GM18951 (cell line): Measurements from ENCODE around the gene NRXN3.

Experiments used
- POLR2A ChIP-seq: IDR thresholded peaks from 4 replicates; pipeline ENCODE4 v1.6.1; 2011; ENCODE audit warnings: mild to moderate bottlenecking; ENCODE audit not compliant: insufficient read length, insufficient read depth; ENCODE audit errors: extremely low read depth
- in situ Hi-C: fragments of 300-500 bp; cut with MboI; formaldehyde crosslinking; loops from one replicate; pipeline ENCODE4 v1.12.0; 2022; ENCODE audit warnings: low sequenced_read_pairs, mixed read lengths, inconsistent platforms; ENCODE audit not compliant: unreplicated experiment

The NRXN3 gene

GRCh38 chr14:78933948-78934524 lies 763.9 kb downstream of the NRXN3 start:
- in situ Hi-C loops = no loop called here
- no peak for TF ChIP-seq POLR2A

- no peak for TF ChIP-seq POLR2A
- in situ Hi-C loops = no loop called here
Observed at GRCh38 chr14:78946949-78947348, 776.8 kb downstream of the NRXN3 start.

GRCh38 chr14:78947681-78948080 lies 777.5 kb downstream of the NRXN3 start:
- in situ Hi-C loops = no loop called here

DNA sequence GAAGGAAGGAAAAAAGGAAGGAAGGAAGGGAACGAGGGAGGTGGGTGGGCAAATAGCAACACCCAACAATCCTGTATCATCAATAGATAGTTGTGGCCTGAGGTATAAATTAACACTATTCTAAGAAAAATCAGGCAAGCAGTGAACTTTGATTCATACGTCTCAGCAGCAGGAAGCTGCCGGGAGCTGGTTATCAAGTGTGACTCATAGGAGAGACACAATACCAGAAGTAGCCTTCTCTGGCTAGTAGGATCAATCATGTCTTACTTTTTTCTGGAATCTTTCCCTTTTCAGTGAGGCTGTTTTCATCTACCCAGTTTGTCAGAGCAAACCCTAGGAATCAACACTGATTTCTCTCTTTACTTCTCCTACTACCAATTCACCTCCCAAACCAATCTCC lies 780.5 kb downstream of the NRXN3 start:
- in situ Hi-C loops = no loop called here
- TF ChIP-seq POLR2A = no peak

More at GRCh38 chr14:78947681-78948080, 777.5 kb downstream of the NRXN3 start:
- no peak for TF ChIP-seq POLR2A

GRCh38 chr14:78951602-78952001 lies 781.4 kb downstream of the NRXN3 start:
- in situ Hi-C loops = no loop called here
- no peak for TF ChIP-seq POLR2A

DNA sequence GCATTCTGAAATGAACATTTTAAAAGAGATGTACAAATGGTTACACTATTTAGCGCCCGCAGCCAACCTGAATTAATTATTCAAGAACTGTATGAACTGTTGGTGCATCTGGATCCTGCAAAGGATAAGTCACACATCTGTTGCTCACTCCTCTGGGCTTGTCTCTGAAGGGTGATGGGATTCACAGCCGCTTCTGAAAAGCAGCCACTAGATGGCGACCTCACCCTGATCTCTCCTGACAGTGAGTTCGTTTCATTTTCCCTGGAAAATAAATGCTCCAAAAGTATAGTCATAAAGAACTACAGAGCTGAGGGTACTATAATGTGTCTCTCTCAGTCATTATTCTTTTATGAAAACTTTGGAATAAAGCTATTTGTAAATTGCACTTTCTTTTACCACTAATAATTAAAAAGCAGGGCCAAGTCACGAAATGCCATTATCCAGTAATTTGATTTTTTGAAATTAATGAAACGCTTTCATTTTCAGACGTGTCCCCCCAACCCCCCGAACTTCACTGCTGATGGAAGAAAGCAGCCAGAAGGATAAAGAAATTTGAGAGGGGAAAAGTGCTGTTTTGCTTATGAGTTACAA lies 789.6 kb downstream of the NRXN3 start:
- TF ChIP-seq POLR2A = no peak
- in situ Hi-C loops = no loop called here

- in situ Hi-C loops = no loop called here
- TF ChIP-seq POLR2A = no peak
Observed at GRCh38 chr14:78967111-78967809, 797.1 kb downstream of the NRXN3 start.

DNA sequence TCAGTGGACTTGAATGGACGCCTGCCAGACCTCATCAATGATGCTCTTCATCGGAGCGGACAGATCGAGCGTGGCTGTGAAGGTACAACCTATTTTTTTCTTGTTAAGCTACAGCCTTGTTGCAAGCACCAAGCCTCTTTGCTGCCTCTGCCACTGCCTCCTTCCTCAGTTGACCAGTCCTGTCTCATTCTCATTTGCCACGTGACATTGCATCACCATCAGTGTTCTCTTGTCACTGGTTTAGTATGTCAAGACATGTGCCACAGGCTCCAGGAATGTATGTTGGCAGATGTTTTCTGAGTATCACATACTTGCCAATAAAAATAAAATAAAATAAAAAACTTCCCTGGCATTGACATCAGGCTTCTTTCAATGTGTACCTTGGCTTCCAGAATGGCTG lies 798.1 kb downstream of the NRXN3 start:
- no peak for TF ChIP-seq POLR2A
- in situ Hi-C loops = no loop called here

- no peak for TF ChIP-seq POLR2A
- in situ Hi-C loops = no loop called here
Observed at GRCh38 chr14:78970677-78971076, 800.5 kb downstream of the NRXN3 start.

DNA sequence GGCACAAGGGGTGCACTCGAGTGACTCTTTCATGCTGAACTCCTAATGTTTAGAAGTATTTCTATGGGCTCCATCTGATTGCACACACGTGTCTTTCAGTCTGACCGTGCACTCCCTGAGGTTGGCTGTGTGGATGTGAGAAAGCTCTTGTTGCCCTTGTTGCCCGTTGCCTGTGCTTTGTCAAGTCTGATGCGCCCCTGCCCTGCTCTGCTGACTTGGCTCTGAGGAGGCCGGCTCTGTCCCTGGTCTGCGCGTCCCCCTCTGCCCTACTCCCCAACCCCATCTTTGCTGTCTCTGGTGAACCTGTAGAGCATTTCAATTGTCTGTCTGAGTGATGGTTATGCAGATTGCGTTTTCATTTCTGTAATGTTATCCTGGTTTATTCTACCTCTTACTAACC lies 802.3 kb downstream of the NRXN3 start:
- in situ Hi-C loops = no loop called here
- no peak for TF ChIP-seq POLR2A

DNA sequence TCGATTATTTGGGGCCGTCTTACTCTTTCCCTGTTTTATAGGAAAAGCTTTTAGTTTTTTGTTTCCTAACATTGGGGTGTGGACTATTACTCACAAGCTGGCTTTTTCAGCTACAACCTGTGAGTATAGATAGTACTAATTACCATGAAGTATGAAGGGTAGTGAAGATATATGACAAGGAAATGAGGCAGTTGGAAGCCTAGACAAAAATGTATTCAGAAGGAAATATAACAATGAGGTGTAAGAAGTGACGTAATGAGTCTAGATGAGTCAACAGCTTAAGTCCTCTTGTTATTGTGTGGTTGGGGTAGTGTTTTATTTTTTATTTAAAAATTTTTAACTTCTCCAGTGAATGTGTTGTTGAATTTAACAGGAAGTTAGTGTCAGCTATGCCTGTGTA lies 804.5 kb downstream of the NRXN3 start:
- in situ Hi-C loops = no loop called here

DNA sequence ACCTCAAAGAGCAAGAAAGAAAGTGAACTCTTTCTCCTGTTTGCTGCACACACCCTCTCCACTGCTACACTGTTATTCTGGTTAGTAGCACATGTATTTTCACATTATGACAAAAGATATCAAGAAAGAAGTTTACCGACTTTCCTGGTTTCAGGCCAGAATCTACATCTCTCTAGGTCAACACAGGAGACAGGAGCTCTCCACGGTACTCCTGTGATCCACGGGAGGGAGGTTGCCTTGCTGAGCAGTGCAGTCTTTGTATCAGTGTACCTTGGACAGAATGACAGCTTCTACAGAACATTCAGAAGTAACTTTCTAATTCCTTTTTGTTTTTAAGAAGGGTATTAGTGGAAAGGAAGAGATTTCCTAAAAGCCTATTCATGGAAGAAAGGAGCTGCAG lies 805.6 kb downstream of the NRXN3 start:
- in situ Hi-C loops = no loop called here
- no peak for TF ChIP-seq POLR2A

More for the DNA sequence above, 804.5 kb downstream of the NRXN3 start:
- TF ChIP-seq POLR2A = no peak

GRCh38 chr14:78978896-78979295 lies 808.7 kb downstream of the NRXN3 start:
- in situ Hi-C loops = no loop called here

DNA sequence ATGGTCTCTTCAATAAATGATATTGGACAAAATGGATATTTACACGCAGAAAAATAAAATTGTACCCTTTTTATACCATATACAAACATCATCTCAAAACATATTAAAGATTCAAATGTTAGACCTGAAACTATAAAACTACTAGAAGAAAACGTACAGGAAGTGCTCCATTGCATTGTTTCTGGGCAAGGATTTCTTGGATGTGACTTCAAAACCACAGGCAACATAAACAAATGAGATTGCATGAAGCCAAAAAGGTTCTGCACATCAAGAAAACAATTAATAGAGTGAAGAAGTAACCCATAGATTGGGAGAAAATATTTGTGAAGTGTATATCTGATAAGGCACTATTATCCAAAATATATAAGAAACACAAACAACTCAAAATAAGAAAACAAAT lies 812.4 kb downstream of the NRXN3 start:
- in situ Hi-C loops = no loop called here

More at GRCh38 chr14:78978896-78979295, 808.7 kb downstream of the NRXN3 start:
- no peak for TF ChIP-seq POLR2A

GRCh38 chr14:78983126-78983525 lies 813.0 kb downstream of the NRXN3 start:
- in situ Hi-C loops = no loop called here

More for the DNA sequence above, 812.4 kb downstream of the NRXN3 start:
- no peak for TF ChIP-seq POLR2A

More at GRCh38 chr14:78983126-78983525, 813.0 kb downstream of the NRXN3 start:
- TF ChIP-seq POLR2A = no peak
